Measurements from ENCODE around the gene MYO1G. TPM values are rescaled to one million over a fixed set of nuclear protein-coding genes. Genes with fewer than 3 reads are reported as not detected.

MYO1G gene
- total RNA-seq, 1 experiment from 2014 or later = 0.36 TPM

DNA sequence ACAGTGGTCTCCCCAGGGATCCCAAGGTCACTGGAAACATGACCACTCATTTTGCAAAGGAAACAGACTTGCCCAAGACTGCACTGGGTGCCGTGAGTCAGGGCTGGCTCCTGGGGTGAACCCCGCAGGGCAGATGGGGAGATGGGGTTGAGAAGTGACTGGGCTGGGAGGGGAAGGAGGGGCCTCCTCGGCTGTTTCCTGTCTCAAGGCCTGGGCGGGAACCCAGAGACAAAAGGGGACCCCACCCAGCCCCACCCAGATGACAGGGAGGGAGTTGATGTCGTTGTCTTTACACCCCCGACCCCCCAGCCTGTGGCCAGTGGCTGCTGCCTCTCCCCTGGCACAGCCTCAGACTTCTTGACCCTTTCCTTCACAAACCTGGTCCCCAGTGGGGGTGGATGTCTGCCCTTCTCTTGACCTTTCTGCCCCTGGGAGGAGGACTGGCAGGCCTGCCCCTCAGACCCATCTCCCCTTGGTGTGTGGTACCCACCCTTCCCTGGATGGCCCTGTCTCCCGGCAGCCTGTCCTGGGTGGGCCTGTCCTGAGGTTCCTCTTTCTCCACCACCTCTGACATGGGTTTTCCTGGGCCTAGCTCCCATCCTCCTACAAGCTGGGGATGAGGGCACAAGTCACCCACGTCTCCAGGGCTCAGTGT, 1.4 kb downstream of the MYO1G start:
- Histone ChIP-seq H3K4me1 (peaks cover 23% of the 10 kb centered on the region), H3K27me3 (replicated peaks; ENCODE audit: control insufficient read depth, insufficient read depth, low read length) (no peaks in the 10 kb centered on the region), H3K4me3 (ENCODE audit: low read depth, low read length) (no peak overlapping the region), H3K9me3 (no peaks in the 10 kb centered on the region), H3K36me3 (ENCODE audit: control insufficient read depth, insufficient read depth, low read length) (no peaks in the 10 kb centered on the region; the same call in 1 of the 2 replicates)
- Mint-ChIP-seq H3K36me3 (ENCODE audit: insufficient read depth, unreplicated experiment) (peaks cover 25% of the 10 kb centered on the region), H3K4me3 (ENCODE audit: unreplicated experiment) (no peak overlapping the region), H3K9me3 (ENCODE audit: unreplicated experiment) (no peaks in the 10 kb centered on the region), H3K27ac (ENCODE audit: unreplicated experiment) (no peak overlapping the region), H3K27me3 (ENCODE audit: insufficient read depth, unreplicated experiment) (no peaks in the 10 kb centered on the region), H3K4me1 (ENCODE audit: low read depth, unreplicated experiment) (peaks cover 7% of the 10 kb centered on the region)
- TF ChIP-seq, protein P1, sequence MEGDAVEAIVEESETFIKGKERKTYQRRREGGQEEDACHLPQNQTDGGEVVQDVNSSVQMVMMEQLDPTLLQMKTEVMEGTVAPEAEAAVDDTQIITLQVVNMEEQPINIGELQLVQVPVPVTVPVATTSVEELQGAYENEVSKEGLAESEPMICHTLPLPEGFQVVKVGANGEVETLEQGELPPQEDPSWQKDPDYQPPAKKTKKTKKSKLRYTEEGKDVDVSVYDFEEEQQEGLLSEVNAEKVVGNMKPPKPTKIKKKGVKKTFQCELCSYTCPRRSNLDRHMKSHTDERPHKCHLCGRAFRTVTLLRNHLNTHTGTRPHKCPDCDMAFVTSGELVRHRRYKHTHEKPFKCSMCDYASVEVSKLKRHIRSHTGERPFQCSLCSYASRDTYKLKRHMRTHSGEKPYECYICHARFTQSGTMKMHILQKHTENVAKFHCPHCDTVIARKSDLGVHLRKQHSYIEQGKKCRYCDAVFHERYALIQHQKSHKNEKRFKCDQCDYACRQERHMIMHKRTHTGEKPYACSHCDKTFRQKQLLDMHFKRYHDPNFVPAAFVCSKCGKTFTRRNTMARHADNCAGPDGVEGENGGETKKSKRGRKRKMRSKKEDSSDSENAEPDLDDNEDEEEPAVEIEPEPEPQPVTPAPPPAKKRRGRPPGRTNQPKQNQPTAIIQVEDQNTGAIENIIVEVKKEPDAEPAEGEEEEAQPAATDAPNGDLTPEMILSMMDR (IDR thresholded peaks at IDR 0.05; ENCODE audit: insufficient read depth in 1 of 2, low read depth in 1 of 2, low read length in 1 of 2, severe bottlenecking in 1 of 2, unreplicated experiment in 1 of 2) = no peak
- intact Hi-C loops (cut with micrococcal nuclease; ENCODE audit: unreplicated experiment) = no loop called here
- peak in 1 of 2 experiments; percentile 33 for DNase-seq
- ChIA-PET POLR2A (no interaction called here), CTCF (no interaction called here)
- no TSS peak for BruUV-seq (replicated peaks)

DNA sequence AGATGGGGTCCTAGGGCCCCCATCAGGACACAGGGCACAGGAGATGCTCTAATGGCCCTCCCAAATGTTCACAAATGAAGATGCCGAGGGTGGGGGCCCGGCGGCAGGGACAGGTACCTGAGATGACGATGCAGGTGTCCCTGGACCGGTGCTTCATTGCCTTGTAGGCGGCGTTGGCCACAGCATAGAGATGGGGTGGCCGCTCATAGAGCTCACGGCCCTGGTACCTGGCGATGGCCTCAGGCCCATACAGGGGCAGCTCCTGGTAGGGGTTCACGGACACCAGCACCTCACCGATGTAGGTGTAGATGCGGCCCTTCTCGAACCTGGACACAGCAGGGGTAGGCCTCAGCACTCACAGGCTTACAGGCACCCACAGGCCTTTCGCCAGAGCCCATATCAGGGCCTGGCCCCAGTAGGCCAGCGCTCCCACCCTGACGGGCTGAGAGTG, 2.0 kb downstream of the MYO1G start:
- POLR2A ChIA-PET = no interaction called here
- BruUV-seq (replicated peaks) = no TSS peak
- TF ChIP-seq, protein P1 (IDR thresholded peaks at IDR 0.05; ENCODE audit: insufficient read depth in 1 of 2, low read depth in 1 of 2, low read length in 1 of 2, severe bottlenecking in 1 of 2, unreplicated experiment in 1 of 2) = no peak
- peaks cover 7% of the 10 kb centered on the region for H3K4me1 Mint-ChIP-seq (ENCODE audit: low read depth, unreplicated experiment)
- Histone ChIP-seq H3K27me3 (replicated peaks; ENCODE audit: control insufficient read depth, insufficient read depth, low read length) (no peaks in the 10 kb centered on the region), H3K36me3 (ENCODE audit: control insufficient read depth, insufficient read depth, low read length) (no peaks in the 10 kb centered on the region), H3K4me3 (ENCODE audit: low read depth, low read length) (no peak overlapping the region), H3K9me3 (no peaks in the 10 kb centered on the region), H3K4me1 (peaks cover 23% of the 10 kb centered on the region)
- H3K27ac Mint-ChIP-seq (ENCODE audit: unreplicated experiment) = no peak overlapping the region
- H3K4me3 Mint-ChIP-seq (ENCODE audit: unreplicated experiment) = no peak overlapping the region
- H3K27me3 Mint-ChIP-seq (ENCODE audit: insufficient read depth, unreplicated experiment) = no peaks in the 10 kb centered on the region
- intact Hi-C loops (cut with micrococcal nuclease; ENCODE audit: unreplicated experiment) = no loop called here
- peak in 1 of 2 experiments; percentile 29 for DNase-seq
- CTCF ChIA-PET = no interaction called here
- peaks cover 19% of the 10 kb centered on the region for H3K36me3 Mint-ChIP-seq (ENCODE audit: insufficient read depth, unreplicated experiment)
- H3K9me3 Mint-ChIP-seq (ENCODE audit: unreplicated experiment) = no peaks in the 10 kb centered on the region

DNA sequence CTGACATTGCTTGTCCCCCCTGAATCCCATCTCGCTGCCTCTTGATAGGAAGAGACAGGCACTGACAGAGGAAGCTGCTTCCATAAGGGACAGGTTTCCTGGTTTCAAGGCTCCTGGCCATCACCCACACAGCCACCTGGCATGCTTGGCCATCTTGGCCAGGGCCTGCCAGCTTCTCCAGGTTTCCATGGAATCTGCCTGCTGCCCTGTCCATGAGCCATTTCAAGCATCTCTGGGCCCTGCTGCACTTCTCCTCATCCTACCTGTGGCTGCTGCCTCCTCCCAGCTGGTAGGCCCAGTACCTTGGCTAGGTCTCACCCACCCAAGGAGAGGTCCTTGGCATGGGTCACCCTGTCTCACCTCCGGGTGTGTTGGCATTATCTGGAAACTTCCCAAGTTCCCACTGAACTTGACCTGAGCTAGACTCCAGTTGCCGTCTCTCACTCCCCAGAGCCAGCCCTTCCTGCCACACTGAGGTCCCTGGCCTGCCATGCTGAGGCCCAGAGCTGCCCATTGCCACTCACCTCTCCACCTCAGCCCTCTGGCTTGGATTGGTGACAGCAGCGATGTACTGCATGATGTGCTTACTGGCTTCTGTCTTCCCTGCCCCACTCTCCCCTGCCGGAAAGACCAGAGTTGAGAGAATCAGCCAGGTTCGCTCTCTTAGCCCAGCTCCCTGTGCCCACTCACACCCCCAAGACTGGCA, 2.6 kb downstream of the MYO1G start:
- no peak overlapping the region for H3K4me3 Mint-ChIP-seq (ENCODE audit: unreplicated experiment)
- no peaks in the 10 kb centered on the region for H3K36me3 ChIP-seq (ENCODE audit: control insufficient read depth, insufficient read depth, low read length)
- BruUV-seq (replicated peaks) = no TSS peak
- peaks cover 23% of the 10 kb centered on the region for H3K4me1 ChIP-seq
- H3K4me3 ChIP-seq (ENCODE audit: low read depth, low read length) = no peak overlapping the region
- H3K4me1 Mint-ChIP-seq (ENCODE audit: low read depth, unreplicated experiment) = peaks cover 7% of the 10 kb centered on the region
- TF ChIP-seq, protein P1 (IDR thresholded peaks at IDR 0.05; ENCODE audit: insufficient read depth in 1 of 2, low read depth in 1 of 2, low read length in 1 of 2, severe bottlenecking in 1 of 2, unreplicated experiment in 1 of 2) = no peak
- no peak for DNase-seq
- intact Hi-C loops (cut with micrococcal nuclease; ENCODE audit: unreplicated experiment) = no loop called here
- no peaks in the 10 kb centered on the region for H3K9me3 Mint-ChIP-seq (ENCODE audit: unreplicated experiment)
- peaks cover 13% of the 10 kb centered on the region for H3K36me3 Mint-ChIP-seq (ENCODE audit: insufficient read depth, unreplicated experiment)
- CTCF ChIA-PET = interaction anchor here (0.6 kb wide), 1 partner anchor 23 kb away, joined by 4 read pairs; no protein-coding TSS in a partner anchor
- no peaks in the 10 kb centered on the region for H3K27me3 Mint-ChIP-seq (ENCODE audit: insufficient read depth, unreplicated experiment)
- no peaks in the 10 kb centered on the region for H3K27me3 ChIP-seq (replicated peaks; ENCODE audit: control insufficient read depth, insufficient read depth, low read length)
- H3K9me3 ChIP-seq = no peaks in the 10 kb centered on the region
- POLR2A ChIA-PET = no interaction called here
- H3K27ac Mint-ChIP-seq (ENCODE audit: unreplicated experiment) = no peak overlapping the region

Measured in Caco-2 (cell line).